ENCODE data around the gene F7. TPM values are rescaled to one million over a fixed set of nuclear protein-coding genes. Genes with fewer than 3 reads are reported as not detected.
"Not testable (repeated sequence)": the region's sequence is repeated elsewhere in the genome, so short reads cannot be mapped to it uniquely, and the experiment has no call there.

The F7 gene
- total and polyA plus RNA-seq, 4 donors, result 0.08 to 0.69 TPM; not detected in 2

DNA sequence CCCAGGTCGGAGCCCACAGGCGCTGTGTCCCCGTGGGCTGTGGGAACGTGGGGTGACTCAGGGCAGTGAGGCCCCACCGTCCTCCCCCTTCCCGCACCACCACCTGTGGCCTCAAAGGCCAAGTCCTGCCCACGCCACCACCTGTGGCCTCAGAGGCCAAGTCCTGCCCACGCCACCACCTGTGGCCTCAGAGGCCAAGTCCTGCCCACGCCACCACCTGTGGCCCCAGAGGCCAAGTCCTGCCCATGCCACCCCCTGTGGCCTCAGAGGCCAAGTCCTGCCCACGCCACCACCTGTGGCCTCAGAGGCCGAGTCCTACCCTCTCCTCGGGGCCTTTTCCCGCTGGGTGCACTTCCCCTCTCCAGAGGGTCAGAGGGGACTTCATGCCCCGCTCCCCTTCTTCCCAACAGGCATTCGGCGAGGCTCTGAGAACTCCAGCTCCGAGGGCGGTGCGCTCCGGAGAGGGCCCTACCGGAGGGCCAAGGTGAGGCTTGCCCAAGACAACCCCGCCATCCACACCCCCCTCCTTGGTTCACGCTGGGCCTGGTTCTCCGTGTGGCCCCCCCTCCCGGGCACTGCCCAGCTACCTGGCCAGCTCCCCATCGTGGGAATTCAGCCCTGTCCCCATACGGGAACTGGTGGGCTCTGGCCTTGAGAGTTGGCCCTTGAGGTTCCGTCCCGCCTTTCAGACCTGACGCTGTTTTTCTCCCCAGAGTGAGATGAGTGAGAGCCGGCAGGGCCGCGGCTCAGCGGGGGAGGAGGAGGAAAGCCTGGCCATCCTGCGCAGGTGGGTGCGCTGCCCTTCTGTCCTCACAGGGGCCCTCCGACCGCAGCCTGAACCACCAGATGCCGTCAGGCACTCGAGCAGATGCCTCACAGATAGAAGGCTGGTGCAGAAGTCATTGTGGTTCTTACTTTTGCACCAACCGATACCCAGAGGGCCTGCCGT lies 27.4 kb upstream of the F7 start:
- WGBS, 2 donors, result 93 to 94% methylated on average over 41 to 42 of the region's 42 CpGs
- ATAC-seq (ENCODE audit: low FRiP score) (no peak), DNase-seq (peak; percentile 37 to 59)
- no peaks in the 10 kb centered on the region for H3K27me3 ChIP-seq (ENCODE audit: control insufficient read depth in 1 of 2, insufficient read depth in 2 of 2, low read length in 1 of 2)
- no peaks in the 10 kb centered on the region for H3K4me1 ChIP-seq (ENCODE audit: control insufficient read depth in 1 of 2, insufficient read depth in 2 of 2, low read length in 2 of 2)
- no peaks in the 10 kb centered on the region for H3K36me3 ChIP-seq (ENCODE audit: control insufficient read depth in 1 of 2, insufficient read depth in 2 of 2, low read length in 1 of 2)
- intact Hi-C loops (cut with DNase I), result no loop called here
- no peak overlapping the region for H3K27ac ChIP-seq (ENCODE audit: low read depth in 1 of 2, low read length in 2 of 2)
- no peak overlapping the region for H3K4me3 ChIP-seq (ENCODE audit: low read length in 2 of 2)
- H3K9me3 ChIP-seq (ENCODE audit: control insufficient read depth, low read length), result no peaks in the 10 kb centered on the region

DNA sequence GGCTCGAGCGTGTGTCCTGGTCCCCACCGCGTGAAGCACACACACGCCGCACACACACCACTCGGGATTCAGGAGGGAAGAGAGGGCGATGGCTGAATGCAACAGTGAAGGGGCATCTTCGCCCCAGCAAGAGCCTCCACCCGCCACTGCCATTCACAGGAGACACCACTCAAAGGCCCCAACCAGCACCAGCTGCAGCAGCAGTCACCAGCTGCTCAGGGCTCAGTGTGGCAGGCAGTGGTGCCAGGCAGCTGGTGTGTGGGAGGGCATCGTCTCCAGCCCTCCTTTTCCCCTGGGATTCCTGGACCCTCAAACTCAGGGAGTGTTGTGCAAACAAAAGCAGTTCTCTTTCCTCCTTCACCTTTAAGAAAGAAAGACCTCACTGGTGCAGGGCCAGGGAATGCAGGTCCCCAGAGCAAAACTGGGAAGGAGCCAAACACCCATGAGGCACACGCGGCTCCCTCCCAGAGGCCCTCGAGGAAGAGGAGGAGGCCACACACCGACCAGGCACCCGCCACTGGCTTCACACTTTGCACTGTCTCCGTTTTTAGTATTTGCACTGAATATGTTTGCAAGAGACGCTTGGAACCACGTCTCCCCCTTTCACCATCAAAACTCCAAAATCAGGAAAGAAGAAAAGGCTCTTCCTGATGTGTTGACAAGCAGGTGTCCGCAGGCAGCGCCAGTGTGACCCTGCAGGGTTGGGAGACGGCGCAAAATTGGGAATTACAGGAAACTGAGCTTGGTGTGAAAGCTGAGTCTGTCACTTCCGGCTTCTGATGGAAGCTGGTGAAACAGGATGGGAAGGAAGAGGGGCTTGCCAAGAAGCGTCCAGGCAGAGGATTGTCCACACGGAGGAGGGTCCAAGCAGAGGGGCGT lies 26.4 kb upstream of the F7 start:
- intact Hi-C loops (cut with DNase I), result no loop called here
- Histone ChIP-seq H3K27ac (ENCODE audit: low read depth in 1 of 2, low read length in 2 of 2) (no peak overlapping the region), H3K4me1 (ENCODE audit: control insufficient read depth in 1 of 2, insufficient read depth in 2 of 2, low read length in 2 of 2) (no peaks in the 10 kb centered on the region), H3K4me3 (ENCODE audit: low read length in 2 of 2) (no peak overlapping the region), H3K9me3 (ENCODE audit: control insufficient read depth, low read length) (no peaks in the 10 kb centered on the region), H3K36me3 (ENCODE audit: control insufficient read depth in 1 of 2, insufficient read depth in 2 of 2, low read length in 1 of 2) (no peaks in the 10 kb centered on the region), H3K27me3 (ENCODE audit: control insufficient read depth in 1 of 2, insufficient read depth in 2 of 2, low read length in 1 of 2) (no peaks in the 10 kb centered on the region)
- DNase-seq (peak; percentile 23 to 45), ATAC-seq (ENCODE audit: low FRiP score) (no peak)
- 57 to 71% methylated on average over 27 of the region's 27 CpGs for WGBS, 2 donors

DNA sequence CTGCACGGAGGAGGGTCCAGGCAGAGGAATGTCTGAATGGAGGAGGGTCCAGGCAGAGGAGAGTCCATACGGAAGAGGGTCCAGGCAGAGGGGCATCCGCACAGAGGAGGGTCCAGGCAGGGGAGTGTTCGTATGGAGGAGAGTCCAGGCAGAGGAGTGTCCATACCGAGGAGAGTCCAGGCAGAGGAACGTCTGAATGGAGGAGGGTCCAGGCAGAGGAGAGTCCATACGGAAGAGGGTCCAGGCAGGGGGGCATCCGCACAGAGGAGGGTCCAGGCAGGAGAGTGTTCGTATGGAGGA lies 25.9 kb upstream of the F7 start:
- H3K4me3 ChIP-seq (ENCODE audit: low read length in 2 of 2); H3K36me3 ChIP-seq (ENCODE audit: control insufficient read depth in 1 of 2, insufficient read depth in 2 of 2, low read length in 1 of 2); H3K27ac ChIP-seq (ENCODE audit: low read depth in 1 of 2, low read length in 2 of 2); H3K9me3 ChIP-seq (ENCODE audit: control insufficient read depth, low read length); H3K27me3 ChIP-seq (ENCODE audit: control insufficient read depth in 1 of 2, insufficient read depth in 2 of 2, low read length in 1 of 2); intact Hi-C loops (cut with DNase I); H3K4me1 ChIP-seq (ENCODE audit: control insufficient read depth in 1 of 2, insufficient read depth in 2 of 2, low read length in 2 of 2); ATAC-seq (ENCODE audit: low FRiP score): not testable (repeated sequence)
- DNase-seq, result peak in 1 of 2 donors; percentile 22
- 56 to 64% methylated on average over 6 of the region's 9 CpGs for WGBS, 2 donors

DNA sequence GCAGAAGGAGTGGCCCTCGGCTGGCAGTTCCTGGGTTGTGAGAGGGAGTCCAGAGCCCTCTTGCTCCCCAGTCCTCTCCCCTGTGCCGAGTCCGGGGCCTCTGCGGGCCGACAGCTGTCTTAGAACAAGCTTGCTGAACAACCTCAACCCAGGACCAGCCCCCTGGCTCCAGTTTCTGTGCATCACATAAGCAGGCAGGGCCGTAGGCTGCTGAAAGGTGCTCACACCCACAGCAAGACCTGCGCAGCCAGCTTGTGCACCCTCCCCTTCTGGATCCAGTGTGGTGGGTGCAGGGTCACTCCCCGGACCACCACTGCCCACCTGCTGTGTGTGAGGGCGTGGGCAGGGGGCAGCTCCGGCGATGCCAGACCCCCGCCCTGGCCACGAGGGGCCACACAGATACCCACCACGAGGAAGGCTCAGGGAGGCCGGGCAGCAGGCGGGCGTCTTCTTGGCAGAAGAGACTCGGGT lies 25.2 kb upstream of the F7 start:
- no peaks in the 10 kb centered on the region for H3K9me3 ChIP-seq (ENCODE audit: control insufficient read depth, low read length)
- intact Hi-C loops (cut with DNase I), result no loop called here
- ATAC-seq (ENCODE audit: low FRiP score) (no peak), DNase-seq (peak in 1 of 2 donors; percentile 15)
- 84 to 86% methylated on average over 16 to 18 of the region's 18 CpGs for WGBS, 2 donors
- H3K27me3 ChIP-seq (ENCODE audit: control insufficient read depth in 1 of 2, insufficient read depth in 2 of 2, low read length in 1 of 2), result no peaks in the 10 kb centered on the region
- no peak overlapping the region for H3K4me3 ChIP-seq (ENCODE audit: low read length in 2 of 2)
- H3K36me3 ChIP-seq (ENCODE audit: control insufficient read depth in 1 of 2, insufficient read depth in 2 of 2, low read length in 1 of 2), result no peaks in the 10 kb centered on the region
- no peak overlapping the region for H3K27ac ChIP-seq (ENCODE audit: low read depth in 1 of 2, low read length in 2 of 2)
- no peaks in the 10 kb centered on the region for H3K4me1 ChIP-seq (ENCODE audit: control insufficient read depth in 1 of 2, insufficient read depth in 2 of 2, low read length in 2 of 2)

DNA sequence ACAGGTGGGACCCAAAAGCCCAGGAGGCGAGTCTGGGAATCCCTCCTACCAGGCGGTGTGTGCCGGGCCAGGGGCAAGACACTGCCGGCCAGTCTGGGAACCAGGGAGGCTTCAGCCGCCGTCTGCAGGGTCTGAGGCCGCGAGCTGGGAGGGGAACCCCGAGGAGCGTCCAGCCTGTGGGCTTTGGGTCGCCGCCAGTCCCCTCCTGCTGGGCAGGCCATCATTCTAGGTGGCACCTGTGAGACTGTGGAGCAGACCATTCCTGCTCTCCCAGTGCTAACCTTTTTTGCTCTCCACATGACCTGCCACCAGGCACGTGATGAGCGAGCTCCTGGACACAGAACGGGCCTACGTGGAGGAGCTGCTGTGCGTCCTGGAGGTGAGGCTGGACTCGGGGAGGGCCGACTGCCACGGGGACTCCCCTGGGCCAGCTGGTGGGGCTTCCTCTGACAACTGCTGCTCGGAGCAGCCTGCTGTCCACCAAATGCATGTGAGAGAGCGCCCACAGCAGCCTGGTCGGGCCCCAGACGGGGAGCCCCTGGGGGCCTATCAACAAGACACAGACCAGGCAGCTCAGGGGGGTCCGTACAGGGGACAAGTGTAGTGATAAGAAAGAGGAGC lies 24.6 kb upstream of the F7 start:
- no peak overlapping the region for H3K4me3 ChIP-seq (ENCODE audit: low read length in 2 of 2)
- no peak for ATAC-seq (ENCODE audit: low FRiP score)

DNA sequence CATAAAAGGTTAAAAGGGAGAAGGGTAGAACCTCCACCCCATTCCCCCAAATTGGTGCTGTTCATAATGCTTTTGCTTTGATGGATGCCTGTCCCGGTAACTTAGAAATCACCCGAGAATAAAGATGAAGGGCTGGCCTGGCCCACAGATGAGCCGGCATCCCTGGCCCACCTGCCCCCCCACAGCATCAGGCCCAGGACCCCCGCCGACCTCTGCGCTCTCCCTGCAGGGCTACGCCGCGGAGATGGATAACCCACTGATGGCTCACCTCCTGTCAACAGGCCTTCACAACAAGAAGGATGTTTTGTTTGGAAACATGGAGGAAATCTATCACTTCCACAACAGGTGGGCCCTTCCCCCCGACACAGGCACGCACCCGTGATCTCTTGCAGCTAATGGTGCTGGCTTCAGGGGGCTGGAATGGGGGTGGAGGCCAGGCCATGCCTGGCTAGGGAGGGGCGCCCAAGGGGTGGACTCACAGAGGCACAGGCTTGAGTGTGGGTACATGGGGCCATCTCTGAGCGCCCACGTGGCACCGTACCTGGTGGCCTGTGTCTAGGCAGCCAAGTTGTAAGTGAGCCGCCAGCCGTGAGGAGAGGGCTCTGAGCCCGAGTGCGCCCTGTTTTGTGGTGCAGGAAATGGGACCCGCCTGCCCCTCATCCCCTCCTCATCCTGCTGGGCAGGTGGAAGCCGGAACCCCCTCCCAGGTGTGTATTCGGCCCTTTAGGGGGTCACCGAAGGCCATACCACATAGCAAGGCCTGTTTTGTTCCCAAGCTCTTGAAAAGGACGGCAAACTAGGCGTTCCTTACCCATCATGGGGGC lies 23.2 kb upstream of the F7 start:
- Histone ChIP-seq H3K36me3 (ENCODE audit: control insufficient read depth in 1 of 2, insufficient read depth in 2 of 2, low read length in 1 of 2) (no peaks in the 10 kb centered on the region), H3K4me1 (ENCODE audit: control insufficient read depth in 1 of 2, insufficient read depth in 2 of 2, low read length in 2 of 2) (no peaks in the 10 kb centered on the region), H3K9me3 (ENCODE audit: control insufficient read depth, low read length) (no peaks in the 10 kb centered on the region), H3K27me3 (ENCODE audit: control insufficient read depth in 1 of 2, insufficient read depth in 2 of 2, low read length in 1 of 2) (no peaks in the 10 kb centered on the region), H3K27ac (ENCODE audit: low read depth in 1 of 2, low read length in 2 of 2) (no peak overlapping the region), H3K4me3 (ENCODE audit: low read length in 2 of 2) (no peak overlapping the region)
- intact Hi-C loops (cut with DNase I), result no loop called here
- no peak for ATAC-seq (ENCODE audit: low FRiP score)
- peak in 1 of 2 donors; percentile 37 for DNase-seq
- WGBS, 2 donors, result 85 to 90% methylated on average over 26 of the region's 26 CpGs

More for the DNA sequence above, 24.6 kb upstream of the F7 start:
- Histone ChIP-seq H3K27ac (ENCODE audit: low read depth in 1 of 2, low read length in 2 of 2) (no peak overlapping the region), H3K4me1 (ENCODE audit: control insufficient read depth in 1 of 2, insufficient read depth in 2 of 2, low read length in 2 of 2) (no peaks in the 10 kb centered on the region), H3K36me3 (ENCODE audit: control insufficient read depth in 1 of 2, insufficient read depth in 2 of 2, low read length in 1 of 2) (no peaks in the 10 kb centered on the region), H3K9me3 (ENCODE audit: control insufficient read depth, low read length) (no peaks in the 10 kb centered on the region), H3K27me3 (ENCODE audit: control insufficient read depth in 1 of 2, insufficient read depth in 2 of 2, low read length in 1 of 2) (no peaks in the 10 kb centered on the region)
- peak; percentile 26 to 72 for DNase-seq
- intact Hi-C loops (cut with DNase I), result no loop called here
- WGBS, 2 donors, result 77 to 84% methylated on average over 25 of the region's 25 CpGs

DNA sequence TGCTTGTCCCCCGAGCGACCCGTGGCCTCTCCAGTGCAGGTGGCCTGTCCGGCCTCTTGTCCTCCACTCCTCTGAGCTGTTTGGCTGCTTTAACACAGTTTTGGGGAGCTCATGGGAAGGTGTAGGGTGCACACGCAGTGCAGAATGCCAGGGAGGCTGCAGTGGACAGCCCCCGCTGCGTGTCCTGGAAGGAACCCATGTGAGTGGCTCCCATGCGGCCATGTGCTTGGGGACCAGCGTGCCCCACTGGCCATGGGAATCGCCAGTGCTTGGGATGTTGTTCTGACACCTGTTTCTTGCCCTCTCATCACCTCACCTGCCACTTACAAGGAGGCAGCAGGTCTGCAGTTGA lies 22.6 kb upstream of the F7 start:
- 88 to 90% methylated on average over 10 of the region's 10 CpGs for WGBS, 2 donors
- ATAC-seq (ENCODE audit: low FRiP score) (no peak), DNase-seq (peak in 1 of 2 donors; percentile 18)
- H3K9me3 ChIP-seq (ENCODE audit: control insufficient read depth, low read length), result no peaks in the 10 kb centered on the region
- intact Hi-C loops (cut with DNase I), result no loop called here
- H3K4me1 ChIP-seq (ENCODE audit: control insufficient read depth in 1 of 2, insufficient read depth in 2 of 2, low read length in 2 of 2), result no peaks in the 10 kb centered on the region
- no peak overlapping the region for H3K27ac ChIP-seq (ENCODE audit: low read depth in 1 of 2, low read length in 2 of 2)
- no peaks in the 10 kb centered on the region for H3K36me3 ChIP-seq (ENCODE audit: control insufficient read depth in 1 of 2, insufficient read depth in 2 of 2, low read length in 1 of 2)
- no peaks in the 10 kb centered on the region for H3K27me3 ChIP-seq (ENCODE audit: control insufficient read depth in 1 of 2, insufficient read depth in 2 of 2, low read length in 1 of 2)
- no peak overlapping the region for H3K4me3 ChIP-seq (ENCODE audit: low read length in 2 of 2)

Measured in aorta (tissue), 5 donors.